ENCODE results near the gene C1QTNF4. TPM values are rescaled to one million over a fixed set of nuclear protein-coding genes. Genes with fewer than 3 reads are reported as not detected.

The C1QTNF4 gene
- total RNA-seq, result 0.60 and 0.70 TPM in 2 replicates

DNA sequence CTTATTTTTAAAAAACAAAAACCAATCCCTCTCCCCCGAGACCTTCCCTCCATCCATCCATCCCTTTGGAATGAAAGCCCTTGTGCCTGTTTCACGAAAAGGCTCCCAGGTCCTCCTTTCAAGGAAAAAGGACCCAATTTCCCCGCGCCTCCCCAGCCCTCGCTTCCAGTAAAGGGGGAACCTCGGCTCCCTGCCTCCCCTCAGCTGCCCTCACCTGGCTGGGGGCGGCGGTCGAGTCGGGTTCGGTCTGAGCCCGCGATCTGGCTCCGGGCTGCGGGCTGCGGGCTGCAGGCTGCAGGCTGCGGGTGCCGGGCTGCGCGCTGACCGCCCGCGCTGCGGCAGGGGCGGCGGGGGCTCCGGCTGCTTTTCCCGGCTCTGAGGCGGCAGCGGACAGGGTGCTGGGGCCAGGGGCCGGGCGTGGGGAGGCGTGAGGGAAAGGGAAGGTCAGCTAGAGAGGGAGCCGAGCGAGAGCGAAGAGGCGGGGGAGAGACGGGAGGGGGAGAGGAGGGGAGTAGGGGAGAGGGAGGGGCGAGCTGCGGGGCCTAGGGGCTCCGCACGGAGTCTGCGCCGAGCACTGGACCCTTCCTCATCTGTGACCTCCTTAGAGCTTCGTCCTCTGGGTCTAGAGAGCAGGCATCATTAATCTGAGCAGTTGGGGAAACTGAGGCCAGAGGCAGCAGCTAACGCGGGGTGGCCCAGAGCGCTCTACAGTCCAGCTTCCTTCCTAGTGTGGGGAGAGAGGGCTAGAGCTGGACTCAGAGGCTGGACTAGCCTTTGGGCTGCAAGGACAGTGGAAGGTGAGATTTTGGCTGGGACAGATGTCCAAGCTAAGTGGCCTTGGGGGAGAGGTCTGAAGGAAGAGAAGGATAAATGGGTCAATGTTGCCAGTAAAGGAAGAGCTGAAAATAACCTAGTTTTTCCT is at the start of gene C1QTNF4:
Gene C1QTNF4, minus strand, starts transcription at position 478 of the 922 bp plus-strand sequence. CDS start 3,601 bp downstream, outside the sequence.

DNA sequence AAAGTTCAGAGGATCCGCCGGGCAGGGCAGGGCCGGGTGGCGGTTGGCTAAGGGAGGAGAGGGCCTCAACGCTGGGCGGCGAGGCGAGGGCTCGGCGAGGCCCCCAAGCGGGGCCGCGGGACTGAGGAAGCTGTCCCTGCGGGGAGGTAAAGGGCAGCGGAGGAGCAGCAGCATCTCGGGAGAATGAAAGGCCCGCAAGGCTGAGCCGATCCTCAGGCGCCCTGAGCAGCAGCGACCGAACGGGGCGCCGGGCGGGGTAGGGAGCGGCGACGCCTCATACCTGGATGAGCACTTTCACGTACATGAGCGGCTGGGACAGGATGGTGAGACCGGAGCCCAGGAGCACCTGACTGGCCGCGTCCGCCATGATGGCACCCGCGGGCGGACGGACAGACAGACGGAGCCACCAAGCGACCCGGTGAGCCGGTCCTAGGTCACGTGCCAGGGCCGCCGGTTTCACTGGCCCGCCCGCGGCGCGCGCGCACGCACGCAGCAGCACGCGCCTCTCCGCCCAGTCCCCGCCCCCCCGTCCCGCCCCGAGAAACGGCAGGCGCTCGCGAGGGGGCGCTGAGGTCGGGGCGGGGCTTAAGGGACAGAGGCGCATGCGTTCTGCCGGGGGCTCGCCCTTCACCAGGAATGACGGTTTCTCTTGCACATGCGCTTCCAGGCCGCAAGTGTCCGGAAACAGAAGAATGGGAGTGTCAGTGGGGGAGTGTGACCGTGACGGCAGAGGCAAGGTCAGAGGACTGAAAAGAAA is 48.1 kb upstream of the C1QTNF4 start, which contains the start of gene MTCH2:
Gene MTCH2, minus strand, starts transcription at position 461 of the 757 bp plus-strand sequence. Its CDS starts 94 bp downstream, at position 367.

DNA sequence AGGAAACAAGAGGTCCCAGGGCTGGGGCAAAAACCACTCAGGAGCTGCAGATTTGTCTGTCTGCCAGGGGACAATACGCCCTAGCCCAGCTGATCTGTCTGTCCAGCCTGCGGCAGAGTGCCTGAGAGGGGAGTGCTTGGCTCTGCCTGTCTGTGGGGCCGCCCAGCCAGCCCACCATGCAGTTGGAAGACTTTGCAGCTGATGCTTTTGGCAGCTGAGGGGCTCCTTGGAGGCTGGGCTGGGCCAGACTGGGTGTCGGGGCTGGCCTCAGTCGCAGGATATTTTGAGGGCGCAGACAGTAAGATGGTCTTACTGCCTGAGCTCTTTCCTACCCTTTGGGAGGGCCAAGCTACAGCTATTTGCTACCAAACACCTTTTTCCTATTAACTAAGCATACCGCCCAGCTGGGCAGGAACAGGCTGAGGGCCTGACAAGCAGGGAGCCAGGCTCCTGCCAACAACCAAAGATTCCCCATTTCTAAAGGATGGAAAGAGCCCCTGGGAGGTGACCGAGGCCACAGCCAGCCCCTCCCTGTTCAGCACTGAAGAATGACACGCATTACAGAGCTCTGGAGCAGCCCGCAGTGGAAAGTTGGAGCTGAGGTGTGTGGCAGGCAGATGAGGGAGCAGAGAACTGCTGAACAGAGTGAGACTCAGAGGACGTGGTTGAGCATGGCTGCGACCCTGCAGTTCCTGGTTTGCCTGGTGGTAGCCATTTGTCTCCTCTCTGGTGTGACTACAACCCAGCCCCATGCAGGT is 7.9 kb downstream of the C1QTNF4 start, which contains the start of gene FAM180B:
Gene FAM180B, plus strand, starts transcription at position 581 of the 758 bp plus-strand sequence. Its CDS starts 91 bp downstream, at position 672.

DNA sequence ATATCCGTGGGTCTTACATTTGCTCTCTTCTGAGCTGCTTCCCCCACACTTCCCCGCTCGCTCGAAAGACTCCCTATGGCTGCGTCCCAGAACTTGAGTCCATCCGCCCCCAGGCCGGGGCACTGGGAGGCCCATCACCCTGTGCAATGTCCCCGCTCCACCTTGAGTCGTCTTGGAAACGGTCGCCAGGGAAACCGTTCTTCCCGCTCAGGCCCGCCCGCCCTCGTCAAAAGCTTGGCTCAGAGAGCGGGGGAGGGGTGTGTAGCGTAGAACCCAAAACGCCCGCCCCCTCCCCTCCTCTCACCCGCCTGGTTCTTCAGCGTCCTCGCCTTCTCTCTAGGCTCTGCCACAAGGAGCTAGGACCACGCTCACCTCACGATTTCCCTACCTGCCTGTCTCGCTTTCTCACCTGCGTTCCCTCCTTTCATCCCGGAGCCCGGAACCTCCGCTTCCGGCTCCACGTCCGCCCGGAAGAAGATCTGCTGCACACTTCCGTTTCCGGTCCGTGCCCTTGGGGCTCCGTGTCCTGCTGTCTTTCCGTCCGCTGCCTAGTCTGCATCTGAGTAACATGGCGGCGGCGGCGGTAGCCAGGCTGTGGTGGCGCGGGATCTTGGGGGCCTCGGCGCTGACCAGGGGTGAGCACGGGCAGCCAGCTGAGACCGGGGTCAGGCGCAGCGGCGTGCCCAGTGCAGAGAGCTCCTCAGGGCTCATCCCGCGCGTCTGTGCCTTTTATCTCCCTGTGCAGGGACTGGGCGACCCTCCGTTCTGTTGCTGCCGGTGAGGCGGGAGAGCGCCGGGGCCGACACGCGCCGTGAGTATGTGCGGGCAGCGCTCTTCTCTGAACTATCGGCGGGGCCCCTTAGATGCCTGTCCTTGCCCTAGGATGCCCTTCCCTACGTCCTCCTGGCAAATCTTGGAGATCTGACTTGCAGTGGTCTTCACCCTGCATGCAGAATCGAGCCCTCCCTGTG is 15.4 kb downstream of the C1QTNF4 start, which contains the start of the genes KBTBD4 and NDUFS3:
Gene KBTBD4, minus strand, starts transcription at position 447 of the 971 bp plus-strand sequence. Its CDS starts 19 bp downstream, at position 428.
Gene NDUFS3, plus strand, starts transcription at position 551 of the 971 bp plus-strand sequence. Its CDS starts 18 bp downstream, at position 569.

DNA sequence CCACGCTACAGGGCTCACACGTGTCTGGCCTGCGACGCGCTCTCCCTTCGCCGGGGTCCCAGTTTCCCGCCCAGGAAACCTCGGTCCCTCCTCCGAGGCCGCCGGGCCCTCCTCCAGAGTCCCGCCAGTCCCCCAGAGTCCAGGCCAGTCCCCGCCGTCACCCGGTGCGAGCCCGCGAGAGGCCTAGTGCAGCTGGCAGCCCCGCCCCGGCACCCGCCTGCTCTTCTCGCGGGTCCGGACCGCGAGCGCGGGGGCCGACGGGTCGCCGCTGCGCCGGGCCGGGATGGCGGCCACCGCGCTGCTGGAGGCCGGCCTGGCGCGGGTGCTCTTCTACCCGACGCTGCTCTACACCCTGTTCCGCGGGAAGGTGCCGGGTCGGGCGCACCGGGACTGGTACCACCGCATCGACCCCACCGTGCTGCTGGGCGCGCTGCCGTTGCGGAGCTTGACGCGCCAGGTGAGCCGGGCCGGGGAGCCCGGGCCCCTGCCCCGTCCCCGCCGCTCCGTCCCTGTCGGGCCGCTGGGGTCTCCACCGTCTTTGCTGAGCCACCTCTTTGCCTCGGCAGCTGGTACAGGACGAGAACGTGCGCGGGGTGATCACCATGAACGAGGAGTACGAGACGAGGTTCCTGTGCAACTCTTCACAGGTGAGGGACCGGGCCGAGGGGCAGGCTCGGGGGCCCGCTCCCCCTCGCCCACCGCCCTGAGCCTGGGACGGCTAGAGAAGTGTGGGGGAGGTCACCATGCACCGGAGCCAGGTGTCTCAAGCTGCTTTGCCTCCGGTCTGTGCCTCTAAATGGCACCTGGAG is 28.7 kb downstream of the C1QTNF4 start, which contains the start of gene PTPMT1:
Gene PTPMT1, plus strand, starts transcription at position 260 of the 809 bp plus-strand sequence. Its CDS starts 24 bp downstream, at position 284.

DNA sequence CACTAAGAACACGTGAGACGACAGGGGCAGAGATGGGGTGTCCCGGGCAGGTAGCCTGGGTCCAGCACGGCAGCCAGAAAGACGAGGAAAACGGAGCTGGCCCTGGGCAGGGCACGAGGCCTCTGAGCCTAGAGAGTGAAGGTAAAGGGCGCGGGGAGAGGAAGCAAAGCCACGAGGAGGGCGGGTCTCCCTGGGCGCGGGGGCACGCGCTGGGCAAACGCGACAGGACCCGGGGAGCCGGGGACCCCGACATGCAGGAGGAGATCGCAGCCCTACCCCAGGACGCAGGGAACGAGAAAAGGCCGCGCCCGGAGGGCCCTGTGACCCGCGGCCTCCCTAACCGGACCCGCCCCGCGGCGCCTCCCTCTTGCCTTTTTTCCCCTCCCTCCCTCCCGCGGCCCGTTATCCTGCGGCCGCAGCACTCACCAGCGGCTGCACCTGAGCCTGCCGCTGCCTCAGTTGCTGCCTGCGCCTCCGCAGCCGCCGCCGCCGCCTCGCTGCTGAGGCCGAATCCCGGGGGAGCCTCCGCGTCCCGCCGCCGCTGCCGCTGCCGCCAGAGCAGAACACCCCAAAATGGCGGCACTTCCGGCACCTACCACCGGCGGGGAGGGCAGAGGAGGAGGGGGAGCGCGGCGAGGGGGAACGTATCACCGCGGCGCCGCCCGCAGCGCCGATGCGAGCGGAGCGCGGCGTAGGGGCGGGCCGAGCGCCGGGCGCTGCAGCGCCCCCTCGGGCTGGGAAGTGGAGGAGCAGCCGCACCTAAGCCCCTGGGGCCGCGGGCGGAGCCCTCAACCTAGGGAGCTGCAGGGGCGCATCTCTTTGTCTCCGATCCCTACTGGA is 41.4 kb downstream of the C1QTNF4 start, which contains the start of gene CELF1:
Gene CELF1, minus strand, starts transcription at position 567 of the 840 bp plus-strand sequence. CDS start 53,609 bp downstream, outside the sequence.

Other genes starting within 250 kb of the C1QTNF4 start
- gene MYBPC3, start 241.7 kb downstream of the C1QTNF4 start, total RNA-seq, result not detected in 2 replicates
- not detected in 2 replicates for gene SPI1, start 215.9 kb downstream of the C1QTNF4 start, total RNA-seq
- 92.1 and 188 TPM in 2 replicates for gene SLC39A13, start 185.8 kb downstream of the C1QTNF4 start, total RNA-seq
- gene PSMC3, start 168.0 kb downstream of the C1QTNF4 start, total RNA-seq, result 110 and 120 TPM in 2 replicates
- 2.6 TPM in 1 of 2 replicates, not detected in the other for gene RAPSN, start 145.3 kb downstream of the C1QTNF4 start, total RNA-seq
- gene CELF1, start 41.3 kb downstream of the C1QTNF4 start, total RNA-seq, result 28.8 and 29.1 TPM in 2 replicates
- gene PTPMT1, start 28.8 kb downstream of the C1QTNF4 start, total RNA-seq, result 82.1 and 92.9 TPM in 2 replicates
- gene KBTBD4, start 15.4 kb downstream of the C1QTNF4 start, total RNA-seq, result 13.1 and 13.6 TPM in 2 replicates
- 62.2 and 68.1 TPM in 2 replicates for gene NDUFS3, start 15.3 kb downstream of the C1QTNF4 start, total RNA-seq
- gene FAM180B, start 7.7 kb downstream of the C1QTNF4 start, total RNA-seq, result 0.12 and 1.3 TPM in 2 replicates
- 49.3 and 80.5 TPM in 2 replicates for gene MTCH2, start 48.1 kb upstream of the C1QTNF4 start, total RNA-seq
- gene AGBL2, start 121.0 kb upstream of the C1QTNF4 start, total RNA-seq, result 0.17 and 1.4 TPM in 2 replicates
- gene FNBP4, start 172.9 kb upstream of the C1QTNF4 start, total RNA-seq, result 39.6 and 42.3 TPM in 2 replicates

Measured in pericardium fibroblast (primary cell).